T-helper 17 cell (primary cell): ENCODE data around the gene METTL27. TPM values are rescaled to one million over a fixed set of nuclear protein-coding genes. Genes with fewer than 3 reads are reported as not detected.
A peak's percentile ranks its signal among the peaks of the same experiment; 100 is the strongest.
"Not testable (repeated sequence)": the region's sequence is repeated elsewhere in the genome, so short reads cannot be mapped to it uniquely, and the experiment has no call there.

Experiments
- ATAC-seq: fragments of 150-1000 bp; cut with Tn5 transposase; 2 replicates; pipeline ENCODE4 v1.10.0; 2021; ENCODE audit warnings: mild to moderate bottlenecking, moderate library complexity
- DNase-seq, 3 donors: peaks; one replicate each; pipeline versions ENCODE4 v3.0.0 to v3.0.0-alpha.2; 2020 to 2021
- H3K9me3 ChIP-seq: one replicate; pipeline ENCODE4 v1.7.0; 2013; ENCODE audit warnings: low read length, mild to moderate bottlenecking; ENCODE audit not compliant: control insufficient read depth, poor library complexity, severe bottlenecking
- H3K27ac Mint-ChIP-seq: one replicate; pipeline ENCODE4 v1.8.0; 2022; ENCODE audit warnings: mild to moderate bottlenecking, moderate library complexity, mixed read lengths
- H3K27me3 Mint-ChIP-seq: one replicate; pipeline ENCODE4 v1.8.0; 2022; ENCODE audit warnings: mixed read lengths
- H3K36me3 Mint-ChIP-seq: one replicate; pipeline ENCODE4 v1.8.0; 2022; ENCODE audit warnings: low read depth, mixed read lengths
- H3K4me1 Mint-ChIP-seq: one replicate; pipeline ENCODE4 v1.8.0; 2022; ENCODE audit warnings: mild to moderate bottlenecking, mixed read lengths
- H3K4me3 Mint-ChIP-seq: one replicate; pipeline ENCODE4 v1.8.0; 2022; ENCODE audit warnings: mild to moderate bottlenecking, moderate library complexity, mixed read lengths
- total RNA-seq, 4 donors: library from RNA in 2 of 4; stranded (reverse) in 2 of 4; gene quantifications; one replicate each; pipeline ENCODE4 v1.2.3 and lab custom pipeline; 2022 to 2026

Gene METTL27
- total RNA-seq (under 1 TPM; 0.73 to 0.85 TPM), total RNA-seq (lab: John Stamatoyannopoulos, UW) (0.45 to 2.5 reads per million in 2 donors)

- Mint-ChIP-seq H3K27me3 (peaks cover 7% of the 10 kb centered on the region), H3K4me3 (peak within 1 kb of the TSS; percentile 89), H3K36me3 (no peaks in the 10 kb centered on the region), H3K4me1 (peaks cover 10% of the 10 kb centered on the region), H3K27ac (no peak within 1 kb of the TSS)
- no peaks in the 10 kb centered on the region for H3K9me3 ChIP-seq
- DNase-seq, result peak; percentile 76 to 85 (median 81)
- peak; percentile 100 for ATAC-seq
These were observed at the start of gene METTL27 for GRCh38 chr7:73842067-73842976. METTL27 (minus strand) TSS chr7:73842516; CDS start chr7:73842140, 376 bp downstream.

GRCh38 chr7:73891178-73891885, 49.0 kb upstream of the METTL27 start:
- H3K27ac Mint-ChIP-seq, result no peak overlapping the region
- peaks cover 9% of the 10 kb centered on the region for H3K4me1 Mint-ChIP-seq
- ATAC-seq (no peak), DNase-seq (no peak)
- H3K36me3 Mint-ChIP-seq, result peaks cover 7% of the 10 kb centered on the region
- peaks cover 43% of the 10 kb centered on the region for H3K27me3 Mint-ChIP-seq
- no peaks in the 10 kb centered on the region for H3K9me3 ChIP-seq
- H3K4me3 Mint-ChIP-seq, result no peak overlapping the region

- Mint-ChIP-seq H3K4me1 (peaks cover 9% of the 10 kb centered on the region), H3K4me3 (no peak overlapping the region), H3K27ac (no peak overlapping the region), H3K27me3 (peaks cover 50% of the 10 kb centered on the region), H3K36me3 (peaks cover 7% of the 10 kb centered on the region)
- DNase-seq, result no peak
- ATAC-seq, result no peak
- no peaks in the 10 kb centered on the region for H3K9me3 ChIP-seq
These were observed 48.3 kb upstream of the METTL27 start for GRCh38 chr7:73890555-73891147.

GRCh38 chr7:73888959-73889358, 46.6 kb upstream of the METTL27 start:
- no peak for ATAC-seq
- H3K9me3 ChIP-seq, result no peaks in the 10 kb centered on the region
- Mint-ChIP-seq H3K4me3 (no peak overlapping the region), H3K27me3 (peaks cover 45% of the 10 kb centered on the region), H3K36me3 (peaks cover 7% of the 10 kb centered on the region), H3K4me1 (peaks cover 11% of the 10 kb centered on the region), H3K27ac (no peak overlapping the region)
- no peak for DNase-seq

- Mint-ChIP-seq H3K4me3 (no peak overlapping the region), H3K27me3 (peaks cover 43% of the 10 kb centered on the region), H3K27ac (no peak overlapping the region), H3K36me3 (peaks cover 7% of the 10 kb centered on the region), H3K4me1 (peaks cover 11% of the 10 kb centered on the region)
- ATAC-seq (no peak), DNase-seq (no peak)
- H3K9me3 ChIP-seq, result no peaks in the 10 kb centered on the region
These were observed 45.4 kb upstream of the METTL27 start for GRCh38 chr7:73887762-73888161.

- no peak for ATAC-seq
- H3K9me3 ChIP-seq, result no peaks in the 10 kb centered on the region
- Mint-ChIP-seq H3K4me3 (peak overlapping the region; percentile 31), H3K27me3 (peaks cover 32% of the 10 kb centered on the region), H3K27ac (no peak overlapping the region), H3K4me1 (peaks cover 9% of the 10 kb centered on the region), H3K36me3 (peaks cover 7% of the 10 kb centered on the region)
- no peak for DNase-seq
These were observed 43.9 kb upstream of the METTL27 start for GRCh38 chr7:73885975-73886798.

GRCh38 chr7:73885433-73885974, 43.2 kb upstream of the METTL27 start:
- no peak overlapping the region for H3K4me3 Mint-ChIP-seq
- peaks cover 8% of the 10 kb centered on the region for H3K4me1 Mint-ChIP-seq
- peaks cover 7% of the 10 kb centered on the region for H3K36me3 Mint-ChIP-seq
- no peaks in the 10 kb centered on the region for H3K9me3 ChIP-seq
- H3K27me3 Mint-ChIP-seq, result peaks cover 39% of the 10 kb centered on the region
- no peak for DNase-seq
- H3K27ac Mint-ChIP-seq, result no peak overlapping the region
- no peak for ATAC-seq

- H3K27me3 Mint-ChIP-seq, result peaks cover 44% of the 10 kb centered on the region
- not testable (repeated sequence) for H3K4me3 Mint-ChIP-seq, H3K4me1 Mint-ChIP-seq, DNase-seq, H3K9me3 ChIP-seq, H3K36me3 Mint-ChIP-seq, H3K27ac Mint-ChIP-seq, ATAC-seq
These were observed 42.6 kb upstream of the METTL27 start for GRCh38 chr7:73884867-73885422.

- Mint-ChIP-seq H3K27ac (no peak overlapping the region), H3K36me3 (no peaks in the 10 kb centered on the region), H3K27me3 (peaks cover 50% of the 10 kb centered on the region), H3K4me3 (no peak overlapping the region), H3K4me1 (peaks cover 3% of the 10 kb centered on the region)
- DNase-seq (no peak), ATAC-seq (no peak)
- no peaks in the 10 kb centered on the region for H3K9me3 ChIP-seq
These were observed 39.7 kb upstream of the METTL27 start for GRCh38 chr7:73882047-73882402.

- ATAC-seq, result no peak
- no peaks in the 10 kb centered on the region for H3K9me3 ChIP-seq
- no peak for DNase-seq
- no peak overlapping the region for H3K27ac Mint-ChIP-seq
- peaks cover 3% of the 10 kb centered on the region for H3K4me1 Mint-ChIP-seq
- H3K4me3 Mint-ChIP-seq, result no peak overlapping the region
- peaks cover 44% of the 10 kb centered on the region for H3K27me3 Mint-ChIP-seq
- H3K36me3 Mint-ChIP-seq, result no peaks in the 10 kb centered on the region
These were observed 39.2 kb upstream of the METTL27 start for GRCh38 chr7:73881352-73882046.

- DNase-seq (no peak), ATAC-seq (no peak)
- no peak overlapping the region for H3K27ac Mint-ChIP-seq
- no peaks in the 10 kb centered on the region for H3K9me3 ChIP-seq
- no peak overlapping the region for H3K4me3 Mint-ChIP-seq
- H3K27me3 Mint-ChIP-seq, result peaks cover 39% of the 10 kb centered on the region
- H3K4me1 Mint-ChIP-seq, result peaks cover 3% of the 10 kb centered on the region
- H3K36me3 Mint-ChIP-seq, result no peaks in the 10 kb centered on the region
These were observed 38.5 kb upstream of the METTL27 start for GRCh38 chr7:73880755-73881328.
